Skeletal muscle cell (primary cell): ENCODE results near the gene ARX.

Experiments used
- DNase-seq: peaks from one replicate; pipeline ENCODE4 v3.0.0-alpha.2; 2010; ENCODE audit warnings: low read depth
- H3K4me3 ChIP-seq: 2 replicates; pipeline ENCODE4 v1.5.1; 2011; ENCODE audit warnings: low read depth, mild to moderate bottlenecking, control low read depth, low read length, moderate library complexity

Gene ARX

GRCh38 chrX:25003066-25003849, 12.5 kb downstream of the ARX start:
- no peak overlapping the region for H3K4me3 ChIP-seq
- DNase-seq: no peak

DNA sequence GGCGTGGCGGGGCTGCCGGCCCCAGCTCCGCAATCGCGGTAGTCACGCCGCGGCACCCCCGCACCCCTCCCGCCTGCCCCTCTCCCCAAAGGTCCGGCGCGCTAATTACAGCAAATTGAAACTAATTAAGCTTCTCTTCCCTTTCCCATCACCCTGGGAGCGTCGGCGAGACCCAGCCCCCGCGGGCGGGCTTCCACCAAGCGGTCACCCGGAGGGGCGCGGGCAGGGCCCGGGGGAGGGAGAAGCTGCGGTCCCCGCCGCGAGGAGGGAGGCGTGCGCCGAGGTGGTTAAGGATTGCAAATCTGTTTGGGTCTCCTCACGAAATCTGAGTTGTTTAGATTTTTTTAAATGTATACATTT, 13.1 kb downstream of the ARX start:
- no peak for DNase-seq
- H3K4me3 ChIP-seq: peak overlapping the region; percentile 13

DNA sequence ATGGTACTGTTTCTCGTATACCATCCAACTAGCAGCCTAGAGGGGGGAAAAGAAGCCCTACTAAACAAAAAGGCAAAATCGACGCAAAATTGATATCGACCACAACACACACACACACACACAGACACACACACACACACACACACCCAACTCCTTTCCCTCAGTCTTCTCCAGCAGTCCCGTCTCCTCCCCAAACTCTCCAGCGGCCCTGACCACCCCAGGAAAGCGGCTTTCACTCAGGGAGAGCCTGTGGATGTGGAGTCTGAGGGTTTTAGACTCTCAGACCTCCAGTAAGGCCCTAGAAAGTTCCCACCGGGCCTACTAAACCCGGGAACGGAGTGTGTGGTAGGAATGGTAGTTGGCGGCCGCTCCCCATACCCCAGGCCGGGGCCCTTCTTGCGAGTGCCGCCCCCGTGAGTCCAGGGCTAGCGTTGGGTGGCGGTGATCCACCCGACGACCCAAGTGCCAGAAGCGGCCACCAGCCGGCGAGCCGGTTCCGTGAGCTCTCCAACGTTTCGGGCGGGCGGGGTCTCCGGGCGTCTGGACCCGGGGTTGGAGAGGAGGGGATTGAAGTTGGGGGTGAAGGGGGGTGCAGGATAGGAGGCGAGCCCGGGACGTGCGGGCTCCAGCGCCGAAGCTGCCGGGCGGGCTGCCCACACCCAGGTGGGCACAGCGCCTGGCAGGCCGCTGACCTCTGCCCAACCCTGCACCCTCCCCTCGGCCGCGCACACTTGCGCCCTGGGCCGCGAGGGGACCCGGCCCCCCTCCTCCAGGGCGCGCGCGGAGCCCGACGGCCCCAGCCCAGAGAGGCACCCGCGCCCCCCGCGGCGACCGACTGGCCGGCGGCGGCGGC, 13.7 kb downstream of the ARX start:
- no peak for DNase-seq
- H3K4me3 ChIP-seq: no peak overlapping the region

DNA sequence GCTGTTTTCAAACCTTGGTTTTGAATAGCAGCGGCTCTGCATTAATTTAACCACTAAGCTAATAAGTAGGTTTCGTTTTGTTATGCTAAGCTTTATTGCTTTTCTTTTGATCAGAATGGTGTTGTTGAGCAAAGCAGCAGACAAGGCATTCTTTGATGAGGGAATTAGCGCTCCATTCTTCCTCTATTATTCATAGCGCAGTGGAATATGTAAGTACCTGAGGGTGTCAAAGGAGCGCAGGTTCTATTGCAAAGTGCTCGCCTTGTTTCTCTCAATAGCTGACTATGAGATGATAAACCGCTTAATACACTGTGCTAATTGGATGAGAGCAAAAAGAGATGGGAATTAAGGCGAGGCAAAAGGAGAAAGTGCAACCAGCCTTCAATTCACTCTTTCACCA, 16.3 kb downstream of the ARX start:
- no peak for DNase-seq
- no peak overlapping the region for H3K4me3 ChIP-seq

DNA sequence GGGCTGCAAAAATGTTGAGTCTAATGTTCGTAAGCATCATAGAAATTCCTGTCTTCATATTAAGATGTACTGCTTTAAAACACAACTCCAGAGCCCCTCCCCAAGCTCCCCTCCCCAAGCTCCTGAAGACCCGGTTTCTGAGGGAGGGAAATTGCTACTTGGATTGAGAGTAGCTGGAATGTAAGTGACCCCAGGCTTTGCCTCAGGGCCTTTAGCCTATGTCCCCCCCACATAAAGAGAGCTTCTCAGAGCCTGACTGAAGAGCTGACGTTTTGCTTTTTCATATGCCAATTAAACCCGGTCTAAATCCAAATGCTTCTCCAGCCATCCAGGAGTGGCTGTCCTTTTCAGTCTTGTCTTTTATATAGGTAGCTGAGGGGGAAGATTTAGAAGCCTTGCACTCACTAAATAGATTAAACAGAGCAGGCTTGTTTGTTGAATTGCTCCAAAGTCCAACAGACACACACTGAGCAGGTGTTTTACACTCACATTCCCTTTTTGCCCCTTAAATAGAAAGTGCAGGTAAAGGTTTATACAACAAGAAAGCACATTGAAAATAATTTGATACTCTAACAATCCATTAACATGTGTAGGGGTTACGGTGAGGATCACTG, 19.6 kb downstream of the ARX start:
- DNase-seq: no peak
- no peak overlapping the region for H3K4me3 ChIP-seq

- no peak for DNase-seq
- H3K4me3 ChIP-seq: no peak overlapping the region
Observed at GRCh38 chrX:24993879-24994278, 21.9 kb downstream of the ARX start.

DNA sequence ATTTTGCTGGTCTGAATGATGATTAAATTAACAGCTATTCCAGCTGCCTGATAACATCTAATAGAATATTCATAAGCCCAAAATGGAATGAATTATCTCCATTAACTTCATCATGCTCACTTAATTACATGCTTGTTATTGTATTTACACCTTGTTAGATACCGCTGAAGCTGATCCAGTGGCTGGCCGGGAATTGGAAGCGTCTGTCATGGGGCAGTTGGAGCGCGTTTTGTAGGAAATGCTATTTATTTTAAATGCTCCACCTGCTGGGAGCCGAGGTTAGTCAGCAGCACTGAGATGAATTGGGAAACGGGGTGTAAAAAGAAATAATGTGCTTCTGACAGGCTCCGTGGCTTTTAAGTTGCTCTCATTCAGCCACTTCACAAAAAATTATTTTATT, 25.2 kb downstream of the ARX start:
- H3K4me3 ChIP-seq: no peak overlapping the region
- DNase-seq: no peak

DNA sequence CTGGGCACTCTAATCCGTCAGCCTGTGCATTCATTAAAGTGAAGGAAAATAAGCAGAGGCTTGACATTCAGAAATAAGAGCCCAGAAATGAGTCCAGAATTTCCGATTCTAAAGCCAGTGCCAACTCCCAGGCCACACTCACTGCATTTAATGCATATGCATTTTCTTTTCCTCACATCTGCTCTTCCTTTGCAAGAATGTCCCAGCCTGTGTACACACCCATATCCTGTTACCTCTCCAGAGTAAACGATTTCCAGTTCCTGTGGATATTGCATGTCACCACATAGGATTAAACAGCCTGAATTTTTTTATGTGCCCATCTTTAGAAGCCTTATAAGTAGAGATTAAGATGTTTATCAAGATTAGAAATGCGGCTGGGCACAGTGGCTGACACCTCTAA, 27.5 kb downstream of the ARX start:
- DNase-seq: no peak
- H3K4me3 ChIP-seq: no peak overlapping the region

DNA sequence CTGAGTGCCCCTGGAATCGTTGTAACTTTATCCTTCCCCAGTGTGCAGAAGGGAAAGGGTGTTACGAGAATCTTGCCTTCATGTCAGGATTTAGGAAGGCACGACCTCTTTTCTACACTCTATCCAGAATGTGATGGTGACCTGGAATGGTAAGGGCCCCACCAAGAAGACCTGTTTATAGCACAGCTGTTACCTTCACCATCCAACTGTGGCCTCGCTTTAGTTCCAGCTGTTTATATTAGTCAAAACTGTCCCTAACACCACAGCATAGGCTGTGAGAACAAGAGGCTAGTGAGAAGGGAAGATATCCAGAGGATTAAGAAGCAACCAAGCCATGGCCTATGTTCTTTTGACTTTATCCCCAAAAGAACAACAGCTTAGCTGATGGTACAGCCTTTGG, 28.0 kb downstream of the ARX start:
- no peak for DNase-seq
- no peak overlapping the region for H3K4me3 ChIP-seq

DNA sequence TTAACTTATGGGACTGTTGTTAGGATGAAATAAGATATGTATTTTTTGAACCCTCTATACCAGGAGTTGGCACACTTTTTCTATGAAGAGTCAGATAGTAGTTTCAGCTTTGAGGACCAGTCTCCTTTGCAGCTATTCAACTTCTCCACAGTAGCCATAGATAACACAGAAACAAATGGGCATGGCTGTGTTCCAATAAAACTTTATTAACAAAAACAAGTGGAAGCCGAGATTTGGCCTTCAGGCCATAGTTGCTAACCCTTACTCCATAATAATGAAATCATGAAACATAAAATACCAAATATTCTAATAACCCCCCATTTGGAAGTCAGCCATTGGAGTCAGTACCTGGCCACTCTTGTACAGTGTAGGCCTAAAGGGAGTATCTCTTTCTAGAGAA, 30.6 kb downstream of the ARX start:
- no peak overlapping the region for H3K4me3 ChIP-seq
- no peak for DNase-seq

- H3K4me3 ChIP-seq: no peak overlapping the region
- no peak for DNase-seq
Observed at GRCh38 chrX:24983931-24984330, 31.8 kb downstream of the ARX start.

GRCh38 chrX:24982306-24982965, 33.3 kb downstream of the ARX start:
- DNase-seq: no peak
- no peak overlapping the region for H3K4me3 ChIP-seq

DNA sequence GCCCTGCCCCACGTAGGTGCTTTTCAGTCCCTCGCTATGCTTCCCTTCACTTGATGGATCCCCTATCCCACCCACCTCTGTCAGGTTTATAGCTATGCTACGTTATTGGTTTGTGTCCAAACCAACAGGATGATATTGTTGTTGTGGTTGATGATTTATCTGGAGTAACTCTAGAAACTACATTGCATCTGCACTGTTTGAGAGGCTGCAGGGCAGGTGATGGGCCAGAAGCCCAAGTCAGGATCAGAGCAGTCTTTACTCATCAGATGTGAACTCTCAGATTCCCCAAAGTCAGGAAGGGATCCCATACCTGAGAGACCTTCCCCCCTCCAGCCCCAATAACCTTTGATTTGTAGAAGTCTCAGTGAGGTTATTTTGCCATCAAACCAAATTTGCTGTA, 34.7 kb downstream of the ARX start:
- H3K4me3 ChIP-seq: no peak overlapping the region
- DNase-seq: no peak

GRCh38 chrX:24979081-24979480, 36.7 kb downstream of the ARX start:
- H3K4me3 ChIP-seq: no peak overlapping the region
- no peak for DNase-seq

GRCh38 chrX:24969812-24970211, 46.0 kb downstream of the ARX start:
- no peak for DNase-seq
- no peak overlapping the region for H3K4me3 ChIP-seq

DNA sequence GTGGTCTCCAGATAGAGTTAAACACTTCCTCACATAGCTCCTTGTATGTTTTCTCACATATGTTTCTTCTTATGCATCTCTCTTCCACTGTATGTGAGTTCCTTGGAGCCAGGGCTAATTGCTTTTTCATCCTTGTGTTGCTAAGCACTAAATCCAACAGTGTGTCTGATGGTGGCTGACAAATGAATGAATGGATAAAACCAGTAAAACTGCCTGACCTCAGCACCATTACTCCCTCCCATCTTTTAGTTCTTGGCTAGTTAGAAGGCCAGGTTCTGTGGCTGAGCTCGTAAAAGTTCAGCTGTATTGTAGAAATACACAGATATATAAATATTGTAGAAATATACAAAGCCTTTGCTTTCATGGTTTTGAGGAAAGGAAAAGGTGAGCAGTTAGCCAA, 50.4 kb downstream of the ARX start:
- DNase-seq: no peak
- no peak overlapping the region for H3K4me3 ChIP-seq

- no peak overlapping the region for H3K4me3 ChIP-seq
- DNase-seq: no peak
Observed at GRCh38 chrX:24963823-24964222, 51.9 kb downstream of the ARX start.

DNA sequence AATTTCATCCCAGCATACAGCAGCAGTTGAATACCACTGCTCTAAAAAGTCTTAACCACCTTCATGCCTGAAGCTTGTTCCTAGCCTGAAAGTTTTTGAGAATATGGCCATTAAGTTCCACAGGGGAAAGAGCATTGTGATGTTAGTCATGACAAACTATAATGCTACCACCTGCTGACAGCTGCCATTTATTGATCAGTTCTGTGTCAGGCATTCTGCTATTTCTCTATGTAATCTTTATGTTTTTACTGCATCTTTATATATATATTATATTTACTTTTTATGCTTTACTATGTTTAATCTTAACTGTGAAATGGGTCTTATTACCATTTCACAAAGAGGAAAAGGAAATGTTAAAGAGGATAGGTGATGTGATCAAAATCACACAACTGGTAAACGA, 54.0 kb downstream of the ARX start:
- DNase-seq: no peak
- no peak overlapping the region for H3K4me3 ChIP-seq

GRCh38 chrX:24956828-24957227, 58.9 kb downstream of the ARX start:
- H3K4me3 ChIP-seq: no peak overlapping the region
- no peak for DNase-seq

GRCh38 chrX:24955372-24955930, 60.3 kb downstream of the ARX start:
- H3K4me3 ChIP-seq: no peak overlapping the region

More at GRCh38 chrX:24955372-24955930, 60.3 kb downstream of the ARX start:
- DNase-seq: no peak
